ENCODE measurements around the gene GINM1. TPM values are rescaled to one million over a fixed set of nuclear protein-coding genes. Genes with fewer than 3 reads are reported as not detected.

GINM1 gene
- total RNA-seq, 1 donor from 2014 or later: 38.0 TPM

DNA sequence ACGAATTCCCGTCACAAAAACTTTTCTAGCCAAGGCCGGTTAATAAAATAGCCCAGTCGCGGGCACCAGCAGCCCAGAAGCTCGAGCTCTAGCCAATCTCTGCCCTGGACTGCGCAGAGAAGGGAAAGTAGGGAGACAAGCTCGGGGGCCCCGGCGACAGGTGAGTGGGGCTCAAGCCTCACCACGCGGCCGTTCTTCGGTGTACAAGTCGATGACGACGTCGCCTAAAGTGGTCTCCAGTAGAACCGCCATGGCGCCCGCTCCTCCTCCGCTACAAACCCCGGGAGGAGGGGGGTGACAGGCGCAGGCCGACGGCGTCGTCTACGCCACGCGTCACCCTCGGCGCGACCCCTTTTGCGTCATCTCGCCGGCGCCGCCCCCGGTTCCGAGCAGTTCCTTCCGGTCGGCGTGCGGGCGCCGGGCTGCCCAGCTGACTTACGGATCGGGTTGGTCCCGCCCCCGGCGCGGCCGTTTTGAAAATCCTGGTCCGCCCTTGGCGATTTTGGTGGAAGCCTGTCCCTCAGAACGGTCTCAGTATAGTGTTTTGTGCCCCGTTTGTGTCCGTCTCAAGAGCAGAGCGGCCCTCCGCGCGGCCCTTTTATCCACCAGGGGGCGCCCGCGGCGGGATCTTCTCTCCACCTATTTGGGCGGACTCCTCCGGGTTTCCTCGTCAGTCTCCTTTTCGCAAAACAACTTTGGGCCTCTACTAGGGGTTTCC lies 20.3 kb upstream of the GINM1 start, which contains the start of gene PPIL4:
PPIL4 (minus strand) TSS at position 290 of the 718 bp plus-strand sequence; CDS start at position 252, 38 bp downstream.
- TF ChIP-seq, protein P1, sequence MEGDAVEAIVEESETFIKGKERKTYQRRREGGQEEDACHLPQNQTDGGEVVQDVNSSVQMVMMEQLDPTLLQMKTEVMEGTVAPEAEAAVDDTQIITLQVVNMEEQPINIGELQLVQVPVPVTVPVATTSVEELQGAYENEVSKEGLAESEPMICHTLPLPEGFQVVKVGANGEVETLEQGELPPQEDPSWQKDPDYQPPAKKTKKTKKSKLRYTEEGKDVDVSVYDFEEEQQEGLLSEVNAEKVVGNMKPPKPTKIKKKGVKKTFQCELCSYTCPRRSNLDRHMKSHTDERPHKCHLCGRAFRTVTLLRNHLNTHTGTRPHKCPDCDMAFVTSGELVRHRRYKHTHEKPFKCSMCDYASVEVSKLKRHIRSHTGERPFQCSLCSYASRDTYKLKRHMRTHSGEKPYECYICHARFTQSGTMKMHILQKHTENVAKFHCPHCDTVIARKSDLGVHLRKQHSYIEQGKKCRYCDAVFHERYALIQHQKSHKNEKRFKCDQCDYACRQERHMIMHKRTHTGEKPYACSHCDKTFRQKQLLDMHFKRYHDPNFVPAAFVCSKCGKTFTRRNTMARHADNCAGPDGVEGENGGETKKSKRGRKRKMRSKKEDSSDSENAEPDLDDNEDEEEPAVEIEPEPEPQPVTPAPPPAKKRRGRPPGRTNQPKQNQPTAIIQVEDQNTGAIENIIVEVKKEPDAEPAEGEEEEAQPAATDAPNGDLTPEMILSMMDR (conservative IDR thresholded peaks at IDR 0.05; ENCODE audit: low read depth, low read length): peak; percentile 87
- DNase-seq (ENCODE audit: low read depth): peak; percentile 30
- peak within 1 kb of the TSS; percentile 86 for H3K4me3 ChIP-seq (ENCODE audit: low read depth, low read length)

DNA sequence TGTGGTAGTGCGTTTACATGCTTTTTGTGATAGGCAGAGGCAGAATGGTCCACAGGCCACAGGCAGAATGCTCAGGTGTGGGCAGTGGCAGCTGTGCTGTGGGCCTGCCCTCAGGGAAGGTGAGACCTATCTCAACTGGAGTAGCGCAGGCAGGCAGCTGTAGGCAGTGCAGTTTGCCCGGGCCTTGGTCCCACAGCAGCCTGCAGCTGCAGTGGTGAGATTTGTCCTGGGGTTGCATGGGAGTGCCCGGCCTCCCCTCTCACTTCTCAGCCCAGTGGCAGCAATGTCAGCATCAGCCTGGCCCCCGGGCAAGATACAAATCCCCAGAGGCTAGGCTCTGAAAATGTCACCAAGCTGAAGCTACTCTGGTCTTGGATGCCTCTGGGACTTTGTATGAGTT lies 14.3 kb upstream of the GINM1 start:
- TF ChIP-seq, protein P1 (conservative IDR thresholded peaks at IDR 0.05; ENCODE audit: low read depth, low read length): no peak
- H3K4me3 ChIP-seq (ENCODE audit: low read depth, low read length): no peak overlapping the region
- DNase-seq (ENCODE audit: low read depth): no peak

- no peak for DNase-seq (ENCODE audit: low read depth)
- TF ChIP-seq, protein P1 (conservative IDR thresholded peaks at IDR 0.05; ENCODE audit: low read depth, low read length): no peak
- H3K4me3 ChIP-seq (ENCODE audit: low read depth, low read length): no peak overlapping the region
These were observed 8.1 kb upstream of the GINM1 start for GRCh38 chr6:149558029-149558428.

GRCh38 chr6:149559389-149559788 lies 6.8 kb upstream of the GINM1 start:
- no peak for DNase-seq (ENCODE audit: low read depth)
- TF ChIP-seq, protein P1 (conservative IDR thresholded peaks at IDR 0.05; ENCODE audit: low read depth, low read length): no peak
- no peak overlapping the region for H3K4me3 ChIP-seq (ENCODE audit: low read depth, low read length)

DNA sequence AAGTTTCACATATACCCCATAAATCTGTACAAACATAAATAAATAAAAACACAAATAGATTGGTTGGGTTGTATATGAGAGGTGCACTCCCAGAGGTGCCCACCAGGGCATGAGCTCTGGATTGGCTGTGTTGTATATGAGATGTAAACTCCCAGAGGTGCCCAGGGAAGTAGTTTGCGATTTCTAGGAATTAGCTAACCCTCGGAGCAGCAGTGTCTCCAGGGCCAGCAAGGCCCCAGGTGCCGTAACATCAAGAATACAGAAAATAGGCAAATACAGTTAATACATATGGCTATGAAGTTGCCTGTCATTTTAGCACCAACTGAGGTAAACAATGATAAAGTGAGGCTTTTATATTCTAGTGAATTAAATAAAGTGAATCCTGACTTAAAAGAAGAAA lies 5.4 kb upstream of the GINM1 start:
- no peak overlapping the region for H3K4me3 ChIP-seq (ENCODE audit: low read depth, low read length)
- DNase-seq (ENCODE audit: low read depth): no peak
- TF ChIP-seq, protein P1 (conservative IDR thresholded peaks at IDR 0.05; ENCODE audit: low read depth, low read length): peak; percentile 61

DNA sequence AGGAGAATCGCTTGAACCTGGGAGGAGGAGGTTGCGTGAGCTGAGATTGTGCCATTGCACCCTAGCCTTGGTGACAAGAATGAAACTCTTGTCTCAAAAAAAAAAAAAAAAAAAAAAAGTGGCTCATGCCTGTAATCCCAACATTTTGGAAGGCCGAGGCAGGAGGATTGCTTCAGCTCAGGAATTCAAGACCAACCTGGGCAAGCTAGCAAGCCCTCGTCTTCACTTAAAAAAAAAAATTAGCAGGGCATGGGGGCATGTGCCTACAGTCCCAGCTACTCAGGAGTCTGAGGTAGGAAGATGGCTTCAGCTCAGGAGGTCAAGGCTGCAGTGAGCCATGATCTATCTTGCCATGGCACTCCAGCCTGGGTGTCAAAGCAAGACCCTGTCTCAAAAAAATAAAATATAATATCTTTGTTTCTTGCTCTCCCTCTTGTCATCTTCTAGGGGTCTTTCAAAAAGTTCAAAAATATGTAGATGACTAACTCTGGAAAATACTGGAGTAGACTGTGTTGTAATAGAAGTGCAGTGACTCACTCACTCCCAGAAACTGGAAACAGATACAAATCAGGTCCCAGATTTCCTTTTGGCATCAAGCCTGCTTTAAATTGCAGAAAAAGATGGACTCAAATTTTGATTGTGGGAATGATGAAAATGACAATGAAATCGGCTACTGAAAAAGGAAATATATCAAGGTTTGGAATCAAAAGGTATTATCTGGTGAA lies 2.8 kb upstream of the GINM1 start:
- DNase-seq (ENCODE audit: low read depth): no peak
- no peak overlapping the region for H3K4me3 ChIP-seq (ENCODE audit: low read depth, low read length)
- TF ChIP-seq, protein P1 (conservative IDR thresholded peaks at IDR 0.05; ENCODE audit: low read depth, low read length): no peak
